Hepatocyte (in vitro differentiated cells): ENCODE measurements around the gene USP2. TPM values are rescaled to one million over a fixed set of nuclear protein-coding genes. Genes with fewer than 3 reads are reported as not detected.

Experiments used
- DNase-seq: peaks from one replicate; pipeline ENCODE4 v3.0.0-alpha.2; 2016; ENCODE audit warnings: low spot score
- H2AFZ ChIP-seq: fragments of 200-600 bp; sonication (generic); 2 replicates; pipeline ENCODE4 v1.6.0; 2016; ENCODE audit warnings: antibody characterized with exemption, mild to moderate bottlenecking
- H3K27ac ChIP-seq: fragments of 200-600 bp; sonication (generic); 2 replicates; pipeline ENCODE4 v1.5.1; 2016; ENCODE audit warnings: mild to moderate bottlenecking
- H3K27me3 ChIP-seq: fragments of 200-600 bp; sonication (generic); 2 replicates; pipeline ENCODE4 v1.6.1; 2016
- H3K36me3 ChIP-seq: fragments of 200-600 bp; sonication (generic); replicated peaks from 2 replicates; pipeline ENCODE4 v1.5.1; 2016; ENCODE audit warnings: low read depth; ENCODE audit not compliant: insufficient read depth
- H3K4me1 ChIP-seq: fragments of 200-600 bp; sonication (generic); 2 replicates; pipeline ENCODE4 v1.5.1; 2016; ENCODE audit warnings: mild to moderate bottlenecking, moderate library complexity; ENCODE audit not compliant: insufficient read depth
- H3K4me2 ChIP-seq: fragments of 200-600 bp; sonication (generic); 2 replicates; pipeline ENCODE4 v1.6.0; 2016
- H3K4me3 ChIP-seq: fragments of 200-600 bp; sonication (generic); 2 replicates; pipeline ENCODE4 v1.5.1; 2016; ENCODE audit warnings: mild to moderate bottlenecking
- H3K79me2 ChIP-seq: fragments of 200-600 bp; sonication (generic); 2 replicates; pipeline ENCODE4 v1.6.0; 2017; ENCODE audit warnings: mild to moderate bottlenecking
- H3K9me2 ChIP-seq: fragments of 200-600 bp; sonication (generic); replicated peaks from 2 replicates; pipeline ENCODE4 v1.6.0; 2017; ENCODE audit warnings: mild to moderate bottlenecking; ENCODE audit not compliant: insufficient read depth
- H3K9me3 ChIP-seq: fragments of 200-600 bp; sonication (generic); 2 replicates; pipeline ENCODE4 v1.5.1; 2016; ENCODE audit warnings: low read depth, mild to moderate bottlenecking
- H4K20me1 ChIP-seq: fragments of 200-600 bp; sonication (generic); 2 replicates; pipeline ENCODE4 v1.6.0; 2016; ENCODE audit warnings: mild to moderate bottlenecking; ENCODE audit not compliant: insufficient read depth, poor library complexity, severe bottlenecking
- EZH2 ChIP-seq: fragments of 200-600 bp; sonication (generic); IDR thresholded peaks from 2 replicates; pipeline ENCODE4 v1.6.1; 2016; ENCODE audit warnings: antibody characterized with exemption, mild to moderate bottlenecking, borderline replicate concordance
- EZH2phosphoT487 ChIP-seq: fragments of 200-600 bp; sonication (generic); IDR thresholded peaks from one replicate; pipeline ENCODE4 v1.6.1; 2018; ENCODE audit warnings: antibody characterized with exemption, mild to moderate bottlenecking, low read depth, moderate library complexity; ENCODE audit not compliant: unreplicated experiment, severe bottlenecking
- WGBS: methylation state at CpG from one replicate; pipeline ENCODE4 v1.1.6; 2016; ENCODE audit warnings: low lambda C conversion rate; ENCODE audit errors: missing lambda C conversion rate; 5-methylcytosine and 5-hydroxymethylcytosine counted together
- polyA plus RNA-seq: library from polyadenylated mRNA; unstranded; fragments of >200 nt; fragmentation: Nextera tagmentation; extraction: Ambion mirVana; gene quantifications from 2 replicates; pipeline ENCODE4 v1.2.1, GENCODE V29; 2016
- total RNA-seq: library from RNA; depleted of rRNA; stranded (reverse); fragments of >200 nt; gene quantifications from 2 replicates; pipeline ENCODE4 v1.2.3, GENCODE V29; 2014
- TF ChIP-seq, protein P1 (sequence below): fragments of 200-600 bp; sonication (generic); IDR thresholded peaks from 2 replicates; pipeline ENCODE4 v1.5.1; 2016; ENCODE audit warnings: antibody characterized with exemption, mild to moderate bottlenecking; ENCODE audit not compliant: poor library complexity

Gene USP2
- total and polyA plus RNA-seq, 2 experiments from 2014 or later, result 7.3 to 23.5 TPM

DNA sequence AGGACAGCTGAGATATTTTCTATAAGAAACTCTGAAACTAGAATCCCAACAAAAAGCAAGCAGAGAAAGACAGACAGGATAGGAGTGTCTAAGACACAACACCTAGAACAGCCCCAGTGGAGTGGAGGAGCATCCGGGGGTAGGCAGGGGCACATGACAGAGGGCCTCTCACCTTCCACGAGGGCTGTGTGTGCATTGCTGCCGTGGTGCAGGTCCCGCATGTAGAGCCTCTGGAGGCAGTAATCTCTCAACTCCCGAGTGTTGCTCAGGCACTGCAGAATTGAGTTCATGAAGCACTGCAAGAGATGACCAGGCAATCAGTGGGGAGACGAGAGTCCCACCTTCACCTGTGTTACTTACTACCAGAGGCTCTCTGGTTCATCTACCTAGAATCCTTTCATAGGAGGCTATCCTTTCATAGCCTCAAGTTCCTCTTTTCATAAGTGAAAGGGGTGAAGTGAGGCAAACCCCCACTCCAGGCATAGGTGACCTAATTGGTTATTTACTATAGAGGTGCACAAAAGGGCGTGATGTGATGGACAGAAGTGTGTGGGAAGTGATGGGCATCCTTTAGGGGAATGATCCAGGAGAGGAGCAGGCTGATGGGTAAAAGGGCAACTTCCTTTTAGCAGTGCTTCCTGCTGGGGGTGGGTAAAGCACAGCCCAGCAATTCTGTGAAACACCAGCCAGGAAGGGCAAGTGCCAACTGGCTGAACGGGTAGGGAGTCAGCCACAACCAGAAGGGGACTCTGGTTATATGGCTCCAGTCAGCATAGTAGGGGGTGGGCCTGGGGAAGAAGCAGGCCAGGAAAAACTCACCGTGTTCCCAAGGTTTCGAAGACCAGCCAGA lies 21.9 kb downstream of the USP2 start:
- DNase-seq, result no peak
- no peaks in the 10 kb centered on the region for H3K9me3 ChIP-seq
- no peak overlapping the region for H3K4me2 ChIP-seq
- no peaks in the 10 kb centered on the region for H3K27me3 ChIP-seq
- no peak overlapping the region for H2AFZ ChIP-seq
- H3K27ac ChIP-seq, result no peak overlapping the region
- H3K36me3 ChIP-seq, result no peaks in the 10 kb centered on the region
- peaks cover 26% of the 10 kb centered on the region for H3K4me1 ChIP-seq
- WGBS, result 87% methylated on average over 10 of the region's 10 CpGs
- no peak overlapping the region for H3K4me3 ChIP-seq
- no peaks in the 10 kb centered on the region for H3K79me2 ChIP-seq
- TF ChIP-seq EZH2 (no peak), EZH2phosphoT487 (no peak)
- TF ChIP-seq, protein P1, sequence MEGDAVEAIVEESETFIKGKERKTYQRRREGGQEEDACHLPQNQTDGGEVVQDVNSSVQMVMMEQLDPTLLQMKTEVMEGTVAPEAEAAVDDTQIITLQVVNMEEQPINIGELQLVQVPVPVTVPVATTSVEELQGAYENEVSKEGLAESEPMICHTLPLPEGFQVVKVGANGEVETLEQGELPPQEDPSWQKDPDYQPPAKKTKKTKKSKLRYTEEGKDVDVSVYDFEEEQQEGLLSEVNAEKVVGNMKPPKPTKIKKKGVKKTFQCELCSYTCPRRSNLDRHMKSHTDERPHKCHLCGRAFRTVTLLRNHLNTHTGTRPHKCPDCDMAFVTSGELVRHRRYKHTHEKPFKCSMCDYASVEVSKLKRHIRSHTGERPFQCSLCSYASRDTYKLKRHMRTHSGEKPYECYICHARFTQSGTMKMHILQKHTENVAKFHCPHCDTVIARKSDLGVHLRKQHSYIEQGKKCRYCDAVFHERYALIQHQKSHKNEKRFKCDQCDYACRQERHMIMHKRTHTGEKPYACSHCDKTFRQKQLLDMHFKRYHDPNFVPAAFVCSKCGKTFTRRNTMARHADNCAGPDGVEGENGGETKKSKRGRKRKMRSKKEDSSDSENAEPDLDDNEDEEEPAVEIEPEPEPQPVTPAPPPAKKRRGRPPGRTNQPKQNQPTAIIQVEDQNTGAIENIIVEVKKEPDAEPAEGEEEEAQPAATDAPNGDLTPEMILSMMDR, result no peak
- no peaks in the 10 kb centered on the region for H3K9me2 ChIP-seq
- H4K20me1 ChIP-seq, result no peaks in the 10 kb centered on the region

DNA sequence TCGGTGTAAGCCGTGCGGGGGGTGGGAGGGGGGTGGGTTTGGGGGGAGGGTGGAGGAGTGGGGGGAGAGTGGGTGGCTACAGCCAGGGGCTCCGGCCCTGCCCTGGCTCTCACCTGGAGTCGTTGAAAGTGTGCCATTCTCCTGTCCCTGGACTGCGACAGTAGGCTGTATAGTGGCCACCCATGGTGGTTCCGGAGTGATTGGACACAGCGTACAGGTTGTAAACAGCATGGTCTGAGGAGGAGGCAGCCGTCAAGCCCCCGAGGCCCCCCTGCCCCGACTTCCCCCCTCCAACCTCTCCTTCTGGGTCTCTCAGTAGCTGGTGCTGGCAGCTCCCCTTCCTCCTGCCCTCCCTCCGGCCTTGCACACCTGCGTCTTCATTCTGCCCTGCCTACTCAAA lies 24.4 kb downstream of the USP2 start:
- no peaks in the 10 kb centered on the region for H3K27me3 ChIP-seq
- H3K4me3 ChIP-seq, result no peak overlapping the region
- H3K36me3 ChIP-seq, result no peaks in the 10 kb centered on the region
- no peak overlapping the region for H3K27ac ChIP-seq
- H3K79me2 ChIP-seq, result no peaks in the 10 kb centered on the region
- 40% methylated on average over 7 of the region's 13 CpGs for WGBS
- H3K9me3 ChIP-seq, result no peaks in the 10 kb centered on the region
- TF ChIP-seq, protein P1, result no peak
- TF ChIP-seq EZH2 (no peak), EZH2phosphoT487 (no peak)
- no peak for DNase-seq
- peak overlapping the region; percentile 83 for H2AFZ ChIP-seq
- H3K4me1 ChIP-seq, result peaks cover 19% of the 10 kb centered on the region
- peak overlapping the region; percentile 95 for H3K4me2 ChIP-seq
- no peaks in the 10 kb centered on the region for H4K20me1 ChIP-seq
- no peaks in the 10 kb centered on the region for H3K9me2 ChIP-seq

DNA sequence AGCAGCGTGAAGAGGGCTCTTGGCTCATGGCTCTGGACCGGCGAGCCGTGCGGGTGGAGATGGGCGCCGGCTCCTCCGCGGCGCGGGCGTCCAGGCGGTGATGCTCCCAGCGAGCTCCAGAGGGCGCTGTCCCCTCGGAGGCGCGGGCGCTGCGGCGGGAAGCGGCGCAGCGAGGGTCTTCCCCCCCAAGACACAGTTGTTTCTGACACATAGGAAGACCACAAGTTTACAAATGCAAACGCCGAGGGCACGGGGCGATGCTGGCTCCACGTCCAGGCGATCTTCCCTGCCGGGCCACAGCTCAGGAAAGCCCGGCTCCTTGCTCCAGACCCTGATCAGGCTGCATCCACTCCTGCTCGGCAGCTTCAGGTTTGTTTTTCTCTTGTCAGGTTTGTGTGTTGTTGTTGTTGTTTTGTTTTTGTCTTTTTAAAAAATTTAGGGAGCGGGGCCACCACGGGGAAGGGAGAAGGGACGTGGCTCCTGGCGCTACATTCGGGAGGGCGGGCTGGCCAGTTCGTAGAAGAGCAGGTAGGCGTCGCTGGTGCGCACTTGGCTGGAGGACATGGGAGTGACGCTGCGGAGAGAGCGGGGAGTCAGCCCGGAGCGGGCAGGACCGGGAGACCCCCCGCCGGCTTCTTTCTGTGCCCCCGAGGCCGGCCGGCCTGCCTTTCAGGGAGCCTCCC lies 25.0 kb downstream of the USP2 start:
- peaks cover 13% of the 10 kb centered on the region for H3K4me1 ChIP-seq
- 2% methylated on average over 54 of the region's 54 CpGs for WGBS
- H3K27me3 ChIP-seq, result no peaks in the 10 kb centered on the region
- peak; percentile 93 for DNase-seq
- H3K4me3 ChIP-seq, result peak overlapping the region; percentile 62
- H2AFZ ChIP-seq, result peak overlapping the region; percentile 83
- no peaks in the 10 kb centered on the region for H3K9me3 ChIP-seq
- no peaks in the 10 kb centered on the region for H3K36me3 ChIP-seq
- TF ChIP-seq EZH2 (no peak), EZH2phosphoT487 (no peak)
- TF ChIP-seq, protein P1, result peak; percentile 84
- no peaks in the 10 kb centered on the region for H3K9me2 ChIP-seq
- peak overlapping the region; percentile 95 for H3K4me2 ChIP-seq
- H4K20me1 ChIP-seq, result no peaks in the 10 kb centered on the region
- peak overlapping the region; percentile 54 for H3K27ac ChIP-seq
- no peaks in the 10 kb centered on the region for H3K79me2 ChIP-seq
